GM15510 (cell line): ENCODE measurements around the gene IWS1.

Experiments
- POLR2A ChIP-seq: IDR thresholded peaks from 3 replicates; pipeline ENCODE4 v1.6.1; 2011; ENCODE audit warnings: borderline replicate concordance; ENCODE audit not compliant: insufficient read length; ENCODE audit errors: extremely low read depth

Gene IWS1

GRCh38 chr2:127437781-127438726, 88.2 kb downstream of the IWS1 start:
- TF ChIP-seq POLR2A, result no peak

- no peak for TF ChIP-seq POLR2A
Measured at GRCh38 chr2:127437056-127437455, 89.2 kb downstream of the IWS1 start.

- no peak for TF ChIP-seq POLR2A
Measured at GRCh38 chr2:127434515-127434914, 91.8 kb downstream of the IWS1 start.

- no peak for TF ChIP-seq POLR2A
Measured at GRCh38 chr2:127431408-127432023, 94.8 kb downstream of the IWS1 start.
